GM12891 (cell line): ENCODE results near the gene STON2.
"Not testable (repeated sequence)": the region's sequence is repeated elsewhere in the genome, so short reads cannot be mapped to it uniquely, and the experiment has no call there.

Source experiments
- DNase-seq: peaks from one replicate; pipeline ENCODE4 v3.0.0; 2011; ENCODE audit warnings: low spot score; ENCODE audit not compliant: insufficient read length
- FAIRE-seq: peaks from 2 replicates; lab custom pipeline; 2011; peaks lifted over from hg19 to GRCh38; lab: Jason Lieb, UNC
- PAX5 ChIP-seq: IDR thresholded peaks from 2 replicates; pipeline ENCODE4 v1.6.1; 2011; ENCODE audit warnings: low read length, moderate library complexity, mild to moderate bottlenecking; ENCODE audit not compliant: insufficient read depth, severe bottlenecking
- POLR2A ChIP-seq: IDR thresholded peaks from 2 replicates; pipeline ENCODE4 v1.6.1; 2011; ENCODE audit warnings: low read depth, low read length, control low read depth
- POLR2AphosphoS5 ChIP-seq: IDR thresholded peaks from 2 replicates; pipeline ENCODE4 v1.6.1; 2011; ENCODE audit warnings: low read depth, low read length, control low read depth
- POU2F2 ChIP-seq: IDR thresholded peaks from 2 replicates; pipeline ENCODE4 v1.6.1; 2011; ENCODE audit warnings: low read depth, mild to moderate bottlenecking, control low read depth, low read length, moderate library complexity
- SPI1 ChIP-seq: IDR thresholded peaks from 2 replicates; pipeline ENCODE4 v1.6.1; 2011; ENCODE audit warnings: low read depth, low read length, control low read depth
- TAF1 ChIP-seq: IDR thresholded peaks from 2 replicates; pipeline ENCODE4 v1.6.1; 2011; ENCODE audit warnings: low read depth, low read length, control low read depth

STON2 gene

GRCh38 chr14:81388336-81388735 is 11.8 kb downstream of the STON2 start:
- no peak for FAIRE-seq
- no peak for DNase-seq
- no peak for TF ChIP-seq POLR2A
- no peak for TF ChIP-seq PAX5
- no peak for TF ChIP-seq SPI1
- no peak for TF ChIP-seq TAF1
- no peak for TF ChIP-seq POLR2AphosphoS5
- no peak for TF ChIP-seq POU2F2

DNA sequence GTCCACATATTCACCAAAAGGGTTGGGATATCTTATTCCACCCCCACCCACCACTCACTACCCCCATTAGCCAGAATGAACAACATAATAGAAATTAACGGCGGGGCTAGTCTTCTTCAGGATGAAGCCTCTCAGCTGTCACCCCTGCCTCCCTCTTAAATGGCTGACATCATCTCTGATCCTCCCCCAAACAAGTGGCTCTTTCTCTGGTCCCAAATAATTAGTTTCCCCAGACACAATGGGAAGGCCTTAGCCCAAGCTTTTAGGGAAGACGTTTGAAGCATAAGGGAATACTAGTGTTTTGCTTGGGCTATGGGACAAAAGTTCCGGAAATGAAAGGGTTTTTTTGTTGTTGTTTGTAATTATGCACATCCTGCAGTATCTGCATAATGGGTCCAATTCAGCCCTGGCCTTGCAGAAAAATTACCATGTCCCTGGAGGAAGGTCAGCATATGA is 13.8 kb downstream of the STON2 start:
- no peak for FAIRE-seq

GRCh38 chr14:81385886-81386285 is 14.2 kb downstream of the STON2 start:
- FAIRE-seq (no peak), DNase-seq (no peak)
- TF ChIP-seq POU2F2, result no peak
- TF ChIP-seq TAF1, result no peak
- TF ChIP-seq POLR2A, result no peak
- TF ChIP-seq SPI1, result no peak
- TF ChIP-seq POLR2AphosphoS5, result no peak

More for the DNA sequence above, 13.8 kb downstream of the STON2 start:
- TF ChIP-seq PAX5 (no peak), SPI1 (no peak), TAF1 (no peak), POU2F2 (no peak), POLR2AphosphoS5 (no peak), POLR2A (no peak)
- DNase-seq, result no peak

GRCh38 chr14:81385419-81385818 is 14.7 kb downstream of the STON2 start:
- DNase-seq, result no peak
- TF ChIP-seq POU2F2 (no peak), SPI1 (no peak), TAF1 (no peak), POLR2A (no peak), PAX5 (no peak), POLR2AphosphoS5 (no peak)
- no peak for FAIRE-seq

GRCh38 chr14:81384900-81385299 is 15.2 kb downstream of the STON2 start:
- FAIRE-seq, result no peak
- TF ChIP-seq POLR2AphosphoS5, result no peak
- TF ChIP-seq SPI1, result no peak
- TF ChIP-seq TAF1, result no peak
- no peak for TF ChIP-seq PAX5
- TF ChIP-seq POU2F2, result no peak
- TF ChIP-seq POLR2A, result no peak
- DNase-seq, result no peak

GRCh38 chr14:81382517-81383225 is 17.5 kb downstream of the STON2 start:
- DNase-seq (no peak), FAIRE-seq (no peak)
- no peak for TF ChIP-seq POLR2AphosphoS5
- no peak for TF ChIP-seq TAF1
- no peak for TF ChIP-seq SPI1
- TF ChIP-seq POLR2A, result no peak
- no peak for TF ChIP-seq PAX5
- no peak for TF ChIP-seq POU2F2

GRCh38 chr14:81380009-81380408 is 20.1 kb downstream of the STON2 start:
- not testable (repeated sequence) for FAIRE-seq, DNase-seq

- TF ChIP-seq POU2F2 (no peak), TAF1 (no peak), PAX5 (no peak), POLR2AphosphoS5 (no peak), SPI1 (no peak), POLR2A (no peak)
- DNase-seq (no peak), FAIRE-seq (no peak)
Observed at GRCh38 chr14:81371802-81372201, 28.3 kb downstream of the STON2 start.

DNA sequence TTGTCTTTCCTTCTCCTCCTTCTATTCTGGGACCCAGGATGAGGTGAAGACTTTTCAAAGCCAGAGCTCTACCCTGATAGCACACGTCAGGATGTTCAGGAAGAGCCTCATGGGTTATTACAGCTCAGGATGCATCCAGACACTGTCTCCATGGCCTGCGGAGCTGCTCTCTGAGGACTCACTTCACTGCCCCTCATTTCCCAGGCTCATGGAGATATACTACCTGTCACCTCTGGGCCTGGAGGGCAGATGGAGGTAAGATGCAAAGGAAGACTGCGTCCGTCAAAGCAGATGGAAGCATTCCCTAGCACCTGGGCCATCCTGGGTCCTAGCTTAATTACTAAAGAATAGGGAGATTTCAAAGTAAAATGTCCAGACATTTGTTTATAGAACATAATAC is 32.6 kb downstream of the STON2 start:
- DNase-seq (no peak), FAIRE-seq (no peak)
- TF ChIP-seq POLR2A (no peak), PAX5 (no peak), SPI1 (no peak), POLR2AphosphoS5 (no peak), POU2F2 (no peak), TAF1 (no peak)

DNA sequence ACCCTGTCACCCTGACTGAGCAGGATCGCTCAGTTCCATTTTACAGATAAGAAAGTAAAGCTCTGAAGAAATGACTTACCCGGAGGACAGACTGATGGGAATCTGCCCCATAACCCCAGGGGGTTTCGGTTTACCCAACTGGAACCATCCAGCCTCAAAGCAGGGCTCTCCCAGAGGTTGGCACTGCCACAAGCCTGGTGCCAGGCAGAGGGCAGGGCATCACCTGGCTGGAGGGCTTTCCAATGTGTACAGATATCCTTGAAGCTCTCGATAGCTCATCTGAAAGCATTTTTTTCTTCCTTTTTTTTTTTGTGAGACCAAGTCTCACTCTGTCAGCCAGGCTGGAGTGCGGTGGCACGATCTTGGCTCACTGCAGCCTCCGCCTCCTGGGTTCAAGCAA is 33.2 kb downstream of the STON2 start:
- no peak for DNase-seq
- no peak for FAIRE-seq
- TF ChIP-seq TAF1 (no peak), POLR2A (no peak), POU2F2 (no peak), POLR2AphosphoS5 (no peak)
